SK-N-MC (cell line): ENCODE measurements around the gene TOP2B.

ENCODE experiments used
- DNase-seq: peaks from one replicate; pipeline ENCODE4 v3.0.0-alpha.2; 2011; ENCODE audit warnings: low read depth, low spot score
- H3K27ac ChIP-seq: fragments of 200-600 bp; sonication (generic); 2 replicates; pipeline ENCODE4 v1.5.1; 2016; ENCODE audit warnings: mixed run types
- H3K36me3 ChIP-seq: fragments of 200-600 bp; sonication (generic); 2 replicates; pipeline ENCODE4 v1.6.1; 2017; ENCODE audit warnings: antibody characterized with exemption, low read length, mixed read lengths; ENCODE audit not compliant: insufficient read depth
- H3K4me3 ChIP-seq: fragments of 200-600 bp; sonication (generic); 2 replicates; pipeline ENCODE4 v1.5.1; 2016
- H3K9ac ChIP-seq: fragments of 200-600 bp; sonication (generic); 2 replicates; pipeline ENCODE4 v1.8.0; 2017; ENCODE audit warnings: mixed run types, mixed read lengths; ENCODE audit not compliant: insufficient read length
- H3K9me3 ChIP-seq: fragments of 200-600 bp; sonication (generic); 2 replicates; pipeline ENCODE4 v1.6.1; 2017; ENCODE audit warnings: low read depth, mild to moderate bottlenecking, antibody characterized with exemption, low read length, moderate library complexity, mixed read lengths
- EZH2 ChIP-seq: fragments of 200-600 bp; sonication (generic); IDR thresholded peaks from one replicate; pipeline ENCODE4 v1.6.1; 2017; ENCODE audit warnings: antibody characterized with exemption
- FOXP2 ChIP-seq: optimal IDR thresholded peaks from 2 replicates; pipeline ENCODE3; 2011; ENCODE audit warnings: mild to moderate bottlenecking, moderate library complexity; ENCODE audit not compliant: insufficient read depth; ENCODE audit errors: extremely low read length, control extremely low read depth
- POLR2AphosphoS5 ChIP-seq: IDR thresholded peaks from 2 replicates; pipeline ENCODE4 v1.6.1; 2012; ENCODE audit warnings: mild to moderate bottlenecking, low read depth, low read length, borderline replicate concordance

Gene TOP2B

DNA sequence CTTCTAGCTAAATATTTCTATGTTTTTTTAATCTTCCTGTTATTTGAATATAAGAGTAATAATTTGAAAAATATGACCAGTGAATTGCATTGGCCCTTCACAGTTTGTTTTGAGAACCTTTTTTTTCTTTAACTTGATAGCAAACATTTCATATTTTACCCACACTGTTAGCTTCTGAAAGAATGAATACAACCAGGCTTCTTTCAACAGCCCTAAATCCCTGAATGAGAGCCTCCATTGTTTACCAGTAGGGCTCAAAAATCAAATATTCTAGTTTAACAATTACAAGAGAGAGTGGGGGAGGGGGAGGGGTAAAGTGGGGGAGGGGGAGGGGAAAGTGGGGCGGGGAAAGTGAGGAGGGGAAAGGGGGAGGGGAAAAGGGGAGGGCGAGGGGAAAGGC is 14.5 kb upstream of the TOP2B start:
- no peak overlapping the region for H3K9ac ChIP-seq
- H3K9me3 ChIP-seq: no peaks in the 10 kb centered on the region
- no peak for TF ChIP-seq POLR2AphosphoS5
- no peak for TF ChIP-seq EZH2
- TF ChIP-seq FOXP2: no peak
- no peak overlapping the region for H3K4me3 ChIP-seq
- H3K27ac ChIP-seq: no peak overlapping the region
- H3K36me3 ChIP-seq: no peaks in the 10 kb centered on the region
- no peak for DNase-seq

DNA sequence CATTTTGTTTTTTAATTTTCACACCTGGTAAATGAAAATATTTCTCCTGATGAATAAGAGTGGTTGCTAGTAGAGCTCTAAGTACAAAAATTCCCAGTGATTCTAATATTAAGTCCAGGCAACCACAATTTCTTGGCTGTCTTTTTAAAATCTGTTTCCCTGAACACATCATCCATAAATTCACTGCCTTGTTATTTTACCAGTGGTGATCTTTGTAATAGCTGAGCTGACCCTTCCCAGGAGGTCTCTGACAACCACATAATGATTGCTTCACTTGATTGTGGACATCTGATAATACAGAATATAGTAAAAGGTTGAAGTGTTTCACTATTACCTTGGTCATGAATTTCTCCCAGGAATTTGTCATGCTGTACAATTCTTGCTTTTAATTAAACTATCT is 13.9 kb upstream of the TOP2B start:
- DNase-seq: no peak

DNA sequence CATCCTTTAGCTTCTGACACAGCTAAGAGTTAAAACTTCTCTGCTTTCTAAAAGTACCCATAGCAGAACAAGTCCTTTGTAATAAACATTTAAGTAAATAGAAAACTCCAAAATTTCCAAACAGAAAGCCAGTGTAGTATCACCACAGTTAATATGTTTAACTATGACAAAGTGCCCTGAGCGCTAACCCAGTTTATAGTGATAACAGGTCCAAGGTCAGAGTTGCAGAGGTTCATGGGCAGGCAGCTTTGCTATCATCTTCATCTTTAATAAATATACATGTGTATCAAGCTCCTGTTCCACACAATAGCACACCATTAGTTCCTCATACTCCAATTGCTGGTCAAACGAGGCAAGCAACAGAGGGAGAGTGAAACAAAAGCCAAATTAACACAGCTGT is 12.4 kb upstream of the TOP2B start:
- Histone ChIP-seq H3K9ac (no peak overlapping the region), H3K27ac (no peak overlapping the region), H3K9me3 (no peaks in the 10 kb centered on the region), H3K4me3 (no peak overlapping the region), H3K36me3 (no peaks in the 10 kb centered on the region)
- no peak for DNase-seq
- TF ChIP-seq FOXP2: no peak
- TF ChIP-seq POLR2AphosphoS5: no peak
- no peak for TF ChIP-seq EZH2

More for the DNA sequence above, 13.9 kb upstream of the TOP2B start:
- Histone ChIP-seq H3K9ac (no peak overlapping the region), H3K36me3 (no peaks in the 10 kb centered on the region), H3K27ac (no peak overlapping the region), H3K4me3 (no peak overlapping the region), H3K9me3 (no peaks in the 10 kb centered on the region)
- TF ChIP-seq FOXP2 (no peak), EZH2 (no peak)

- no peak overlapping the region for H3K4me3 ChIP-seq
- H3K9me3 ChIP-seq: no peaks in the 10 kb centered on the region
- H3K9ac ChIP-seq: no peak overlapping the region
- no peaks in the 10 kb centered on the region for H3K36me3 ChIP-seq
- no peak overlapping the region for H3K27ac ChIP-seq
- no peak for TF ChIP-seq POLR2AphosphoS5
- no peak for DNase-seq
These were observed 10.0 kb upstream of the TOP2B start for GRCh38 chr3:25674670-25675069.

DNA sequence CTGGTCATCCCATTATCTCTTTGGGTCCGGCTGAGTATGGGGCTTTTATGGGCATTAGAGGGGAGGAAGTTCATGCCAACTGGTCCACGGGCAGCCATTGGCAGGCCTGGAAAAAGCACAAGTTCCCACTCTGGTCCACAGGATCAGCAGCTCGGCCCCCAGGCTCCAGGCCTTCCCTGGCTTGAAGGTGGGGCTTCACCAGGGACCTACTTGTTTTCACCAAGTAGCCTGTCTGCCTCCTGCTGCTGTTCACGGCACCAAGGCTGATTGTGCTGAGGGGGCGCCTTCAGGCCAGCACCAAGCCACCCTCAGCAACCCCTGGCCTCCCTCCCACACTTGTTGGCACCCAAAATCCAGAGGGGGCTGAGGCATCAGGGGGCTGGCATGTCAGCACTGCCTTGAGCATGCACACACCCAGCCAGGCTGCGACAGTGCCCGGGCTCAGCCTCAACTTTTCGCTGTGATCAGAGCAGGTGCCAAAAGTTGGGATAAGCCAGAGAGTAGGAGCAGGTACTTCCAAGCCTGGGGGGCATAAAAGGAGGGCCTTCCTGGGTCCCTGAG is 9.1 kb upstream of the TOP2B start:
- no peak overlapping the region for H3K27ac ChIP-seq
- no peaks in the 10 kb centered on the region for H3K36me3 ChIP-seq
- H3K4me3 ChIP-seq: no peak overlapping the region
- TF ChIP-seq FOXP2 (no peak), POLR2AphosphoS5 (no peak), EZH2 (no peak)
- H3K9ac ChIP-seq: no peak overlapping the region
- H3K9me3 ChIP-seq: no peaks in the 10 kb centered on the region
- no peak for DNase-seq

DNA sequence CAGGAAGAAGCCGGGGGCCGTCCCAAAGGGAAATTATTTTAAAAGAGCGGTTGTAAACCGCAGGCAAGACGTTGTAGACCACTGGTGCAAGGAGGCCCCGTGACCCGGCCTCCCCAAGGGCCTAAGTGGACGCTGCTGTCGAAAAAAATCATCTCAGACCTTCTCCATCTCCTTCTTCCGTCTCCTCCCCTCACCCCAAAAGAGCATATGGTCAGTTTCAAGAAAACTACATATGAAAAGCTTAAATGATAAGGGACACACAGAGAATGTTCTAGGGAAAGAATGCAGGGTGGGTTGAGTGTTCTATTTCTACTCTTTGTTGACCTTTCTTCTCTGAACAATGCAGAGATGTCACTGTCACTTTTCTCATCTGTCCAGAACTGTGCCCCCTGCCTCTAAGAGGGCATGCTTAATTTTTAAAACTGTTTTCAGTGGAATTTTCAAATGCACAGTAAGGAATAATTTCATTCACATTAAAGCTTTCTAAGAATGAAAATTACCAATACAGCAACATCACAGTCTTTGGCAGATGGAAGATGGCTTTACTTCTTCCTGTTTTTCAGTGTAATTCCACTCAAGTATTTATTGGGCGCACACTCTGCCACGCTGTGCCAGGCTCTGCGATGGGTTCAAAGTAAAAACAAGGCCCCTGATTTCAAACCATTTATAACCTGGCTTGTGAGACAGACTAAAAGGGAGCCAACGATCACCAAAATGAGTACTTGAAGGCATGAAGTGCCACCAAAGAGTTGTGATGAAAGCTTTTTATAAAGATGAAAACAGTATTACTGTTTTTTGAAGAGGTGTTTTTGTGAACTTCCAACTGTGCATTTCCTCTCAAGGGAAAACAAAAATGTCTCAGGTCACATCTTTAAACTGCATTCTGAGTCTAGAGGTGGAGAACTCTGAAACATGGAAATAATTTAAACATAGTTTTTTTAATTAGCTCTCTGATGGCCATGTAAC is 891 bp upstream of the TOP2B start:
- Histone ChIP-seq H3K9me3 (no peaks in the 10 kb centered on the region), H3K9ac (no peak overlapping the region), H3K27ac (no peak overlapping the region), H3K4me3 (peak overlapping the region; percentile 77), H3K36me3 (no peaks in the 10 kb centered on the region)
- TF ChIP-seq FOXP2 (no peak), EZH2 (no peak), POLR2AphosphoS5 (no peak)
- no peak for DNase-seq

DNA sequence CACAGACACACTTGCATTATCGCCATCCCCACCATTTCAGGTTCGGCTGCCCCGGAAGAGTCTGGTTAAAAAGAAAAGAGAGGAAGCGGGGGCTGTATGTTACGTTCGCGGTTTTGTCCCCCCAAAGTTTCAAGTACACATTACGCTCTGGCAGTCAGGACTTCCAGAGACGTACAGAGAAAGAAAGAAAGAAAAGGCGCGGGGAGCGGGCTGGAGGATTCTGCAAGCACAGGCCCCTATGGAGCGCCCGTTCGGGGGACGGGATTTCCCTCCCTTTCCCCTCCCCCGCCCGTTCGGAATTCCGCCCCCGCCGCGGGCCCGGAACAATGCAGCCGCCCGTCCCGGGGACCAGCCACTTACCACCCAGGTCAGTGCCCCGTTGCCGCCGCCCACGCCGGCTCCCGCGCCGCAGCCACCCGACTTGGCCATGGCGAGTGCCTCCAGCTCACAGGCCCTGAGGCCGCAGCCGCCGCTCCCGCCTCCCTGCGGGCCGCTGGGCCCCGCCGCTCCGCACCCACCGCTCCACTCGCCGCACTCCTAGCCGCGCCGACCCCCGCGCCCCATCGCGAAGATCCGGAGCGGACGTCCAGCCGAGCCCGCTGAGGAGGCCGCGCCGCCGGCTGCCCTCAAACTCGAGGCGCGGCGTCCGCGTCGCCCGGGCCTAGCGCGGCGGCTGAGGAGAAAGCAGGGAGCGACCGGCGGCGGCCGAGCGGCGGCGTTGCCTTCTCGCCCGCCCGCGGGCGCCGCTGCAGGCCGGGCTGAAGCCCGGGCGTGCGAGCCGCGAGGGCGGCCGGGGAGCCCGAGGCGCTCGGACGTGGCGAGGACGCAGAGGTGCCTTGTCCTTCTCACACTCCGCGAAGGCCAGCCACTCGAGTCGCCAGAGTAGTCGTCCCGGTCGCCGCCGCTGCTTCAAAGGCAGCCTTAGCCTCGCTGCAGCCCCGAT is 567 bp downstream of the TOP2B start:
- no peak for TF ChIP-seq EZH2
- no peak for TF ChIP-seq FOXP2
- TF ChIP-seq POLR2AphosphoS5: no peak
- Histone ChIP-seq H3K36me3 (no peaks in the 10 kb centered on the region), H3K4me3 (peak overlapping the region; percentile 77), H3K27ac (no peak overlapping the region), H3K9me3 (no peaks in the 10 kb centered on the region), H3K9ac (peak overlapping the region; percentile 81)
- DNase-seq: no peak

DNA sequence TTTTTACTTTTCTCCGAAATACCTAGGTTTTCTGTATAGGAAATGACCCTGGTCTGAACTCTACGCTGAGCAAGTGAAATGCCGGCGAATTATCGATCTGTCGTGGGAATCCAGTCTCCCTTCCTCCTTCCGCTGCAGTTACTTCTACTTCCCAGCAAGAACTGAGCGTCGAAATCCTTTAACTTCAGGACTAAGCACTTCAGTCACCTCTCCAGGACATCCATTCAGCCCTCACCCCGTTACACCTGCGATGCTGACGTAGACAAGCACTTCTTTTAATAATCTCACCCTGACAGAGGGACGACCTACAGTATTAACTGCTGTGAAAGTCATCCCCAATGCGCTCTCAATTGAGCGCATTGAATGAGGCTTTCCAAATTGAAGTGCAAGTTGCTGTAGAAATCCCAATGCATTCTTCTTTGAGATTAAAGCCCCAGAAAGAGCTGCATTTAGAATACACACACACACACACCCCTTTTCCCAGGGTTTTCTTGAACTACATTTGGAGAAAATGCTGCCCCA is 1.3 kb downstream of the TOP2B start:
- TF ChIP-seq POLR2AphosphoS5 (no peak), FOXP2 (no peak), EZH2 (no peak)
- peak overlapping the region; percentile 81 for H3K9ac ChIP-seq
- DNase-seq: no peak
- no peaks in the 10 kb centered on the region for H3K36me3 ChIP-seq
- no peaks in the 10 kb centered on the region for H3K9me3 ChIP-seq
- H3K27ac ChIP-seq: no peak overlapping the region
- H3K4me3 ChIP-seq: peak overlapping the region; percentile 77
